OCI-LY1 (cell line): Measurements from ENCODE around the gene MAGEA2B.
"Not testable (repeated sequence)": the region's sequence is repeated elsewhere in the genome, so short reads cannot be mapped to it uniquely, and the experiment has no call there.

Experiments used
- H2AFZ ChIP-seq: fragments of 200-600 bp; sonication (generic), shearing (Covaris generic); 2 replicates; pipeline ENCODE4 v1.6.0; 2014; ENCODE audit warnings: antibody characterized with exemption, mild to moderate bottlenecking, low read length
- H3F3A ChIP-seq: fragments of 200-600 bp; sonication (generic), shearing (Covaris generic); 2 replicates; pipeline ENCODE4 v1.6.0; 2014; ENCODE audit warnings: mild to moderate bottlenecking, antibody characterized with exemption, low read length, moderate library complexity; ENCODE audit not compliant: insufficient read depth
- H3K27ac ChIP-seq: fragments of 200-600 bp; sonication (generic); 2 replicates; pipeline ENCODE4 v1.5.1; 2014; ENCODE audit warnings: low read length, mixed run types, mild to moderate bottlenecking, low read depth; ENCODE audit not compliant: poor library complexity, severe bottlenecking
- H3K27me3 ChIP-seq: fragments of 200-600 bp; sonication (generic); 2 replicates; pipeline ENCODE4 v1.6.0; 2014; ENCODE audit warnings: antibody characterized with exemption, mild to moderate bottlenecking, low read length, moderate library complexity; ENCODE audit not compliant: insufficient read depth
- H3K36me3 ChIP-seq: fragments of 200-600 bp; sonication (generic); 2 replicates; pipeline ENCODE4 v1.6.1; 2014; ENCODE audit warnings: mild to moderate bottlenecking, antibody characterized with exemption, low read length, moderate library complexity, mixed read lengths; ENCODE audit not compliant: insufficient read depth
- H3K4me1 ChIP-seq: fragments of 200-600 bp; sonication (generic); 2 replicates; pipeline ENCODE4 v1.5.1; 2014; ENCODE audit warnings: mild to moderate bottlenecking, low read length, moderate library complexity; ENCODE audit not compliant: insufficient read depth, severe bottlenecking
- H3K4me2 ChIP-seq: fragments of 200-600 bp; sonication (generic), shearing (Covaris generic); 2 replicates; pipeline ENCODE4 v1.6.1; 2014; ENCODE audit warnings: low read length
- H3K4me3 ChIP-seq: fragments of 200-600 bp; sonication (generic); 2 replicates; pipeline ENCODE4 v1.5.1; 2014; ENCODE audit warnings: low read length, low read depth, mild to moderate bottlenecking, mixed read lengths; ENCODE audit not compliant: poor library complexity, severe bottlenecking
- H3K79me2 ChIP-seq: fragments of 200-600 bp; shearing (Covaris generic); 2 replicates; pipeline ENCODE4 v1.6.1; 2016; ENCODE audit warnings: mixed run types, low read length, mixed read lengths; ENCODE audit not compliant: insufficient read depth
- H3K9ac ChIP-seq: fragments of 200-600 bp; sonication (generic), shearing (Covaris generic); 2 replicates; pipeline ENCODE4 v1.6.1; 2014; ENCODE audit warnings: mild to moderate bottlenecking, low read length, mixed read lengths
- H3K9me2 ChIP-seq: fragments of 200-600 bp; sonication (generic), shearing (Covaris generic); 2 replicates; pipeline ENCODE4 v1.6.1; 2014; ENCODE audit warnings: low read depth, mild to moderate bottlenecking, low read length, mixed read lengths
- H3K9me3 ChIP-seq: fragments of 200-600 bp; shearing (Covaris generic); 2 replicates; pipeline ENCODE4 v1.6.1; 2014; ENCODE audit warnings: low read length, mixed read lengths
- H4K20me1 ChIP-seq: fragments of 200-600 bp; sonication (generic), shearing (Covaris generic); 2 replicates; pipeline ENCODE4 v1.6.0; 2016; ENCODE audit warnings: mild to moderate bottlenecking, low read length; ENCODE audit not compliant: insufficient read depth

MAGEA2B gene

DNA sequence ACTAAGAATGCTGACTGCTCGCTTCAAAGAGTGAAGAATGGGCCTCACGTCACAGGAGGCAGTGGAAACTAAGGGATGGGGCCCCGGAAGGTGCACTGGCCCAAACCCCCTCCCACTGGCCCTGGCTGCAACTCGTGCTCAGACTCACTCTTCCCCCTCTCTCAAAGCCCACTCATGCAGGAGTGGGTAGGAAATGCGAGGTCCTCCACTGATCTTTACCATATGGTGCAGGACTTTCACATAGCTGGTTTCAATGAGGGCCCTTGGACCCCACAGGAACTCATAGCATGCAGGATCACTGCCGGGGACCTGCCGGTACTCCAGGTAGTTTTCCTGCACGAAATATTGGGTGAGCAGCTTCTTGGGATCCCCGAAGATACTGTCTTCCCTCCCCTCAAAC lies 52.1 kb downstream of the MAGEA2B start:
- H3K4me3 ChIP-seq, H3K4me1 ChIP-seq, H3K9me3 ChIP-seq, H3K36me3 ChIP-seq, H3K27ac ChIP-seq, H3K27me3 ChIP-seq, H3F3A ChIP-seq, H3K9ac ChIP-seq, H3K4me2 ChIP-seq, H3K9me2 ChIP-seq, H4K20me1 ChIP-seq, H3K79me2 ChIP-seq, H2AFZ ChIP-seq: not testable (repeated sequence)
